SK-N-MC (cell line): ENCODE data around the gene KCNH1.

Experiments
- EZH2 ChIP-seq: fragments of 200-600 bp; sonication (generic); IDR thresholded peaks from one replicate; pipeline ENCODE4 v1.6.1; 2017; ENCODE audit warnings: antibody characterized with exemption
- FOXP2 ChIP-seq: optimal IDR thresholded peaks from 2 replicates; pipeline ENCODE3; 2011; ENCODE audit warnings: mild to moderate bottlenecking, moderate library complexity; ENCODE audit not compliant: insufficient read depth; ENCODE audit errors: extremely low read length, control extremely low read depth
- POLR2AphosphoS5 ChIP-seq: IDR thresholded peaks from 2 replicates; pipeline ENCODE4 v1.6.1; 2012; ENCODE audit warnings: mild to moderate bottlenecking, low read depth, low read length, borderline replicate concordance

- TF ChIP-seq EZH2 (no peak), POLR2AphosphoS5 (no peak), FOXP2 (no peak)
Measured at GRCh38 chr1:210989905-210990304, 144.0 kb downstream of the KCNH1 start.
